ENCODE measurements around the gene ZCCHC14. TPM values are rescaled to one million over a fixed set of nuclear protein-coding genes. Genes with fewer than 3 reads are reported as not detected.
A peak's percentile ranks its signal among the peaks of the same experiment; 100 is the strongest.
"Not testable (repeated sequence)": the region's sequence is repeated elsewhere in the genome, so short reads cannot be mapped to it uniquely, and the experiment has no call there.

The ZCCHC14 gene
- total RNA-seq, 2 experiments from 2014 or later = 4.6 to 5.9 TPM

- intact Hi-C loops (cut with micrococcal nuclease) = loop anchor here (10.0 kb wide), 2 partner anchors 55 to 365 kb away; no protein-coding TSS in a partner anchor
- H3K9me3 Mint-ChIP-seq = no peaks in the 10 kb centered on the region
- H3K4me3 Mint-ChIP-seq = peak overlapping the region; percentile 78
- H3K27me3 Mint-ChIP-seq = peaks cover 3% of the 10 kb centered on the region
- peaks cover 4% of the 10 kb centered on the region for H3K36me3 Mint-ChIP-seq (ENCODE audit: low read depth)
- ATAC-seq (no peak), DNase-seq (peak; percentile 31)
- peak overlapping the region; percentile 67 for H3K27ac Mint-ChIP-seq
- CTCF ChIA-PET = interaction anchor here (0.7 to 1.0 kb wide), 2 partner anchors 73 to 106 kb away, joined by 3 read pairs; partner anchors contain the start of gene FBXO31
- POLR2A ChIA-PET = interaction anchor here (0.8 to 1.9 kb wide), 5 partner anchors 11 to 174 kb away, joined by 3 to 8 read pairs (median 3); partner anchors contain the start of gene C16orf95
- no peak for TF ChIP-seq CTCF (IDR thresholded peaks at IDR 0.05)
- peaks cover 58% of the 10 kb centered on the region for H3K4me1 Mint-ChIP-seq (ENCODE audit: low read depth)
Measured at GRCh38 chr16:87490096-87490798, 2.6 kb downstream of the ZCCHC14 start.

- intact Hi-C loops (cut with micrococcal nuclease) = loop anchor here (10.0 kb wide), 2 partner anchors 55 to 365 kb away; no protein-coding TSS in a partner anchor
- Mint-ChIP-seq H3K4me1 (ENCODE audit: low read depth) (peaks cover 65% of the 10 kb centered on the region), H3K36me3 (ENCODE audit: low read depth) (peaks cover 4% of the 10 kb centered on the region), H3K27ac (peak overlapping the region; percentile 67), H3K27me3 (peaks cover 2% of the 10 kb centered on the region), H3K4me3 (peak overlapping the region; percentile 78), H3K9me3 (no peaks in the 10 kb centered on the region)
- ChIA-PET POLR2A (interaction anchor here (1.0 kb wide), 1 partner anchor 53 kb away, joined by 4 read pairs; no protein-coding TSS in a partner anchor), CTCF (interaction anchor here (0.7 to 1.2 kb wide), 5 partner anchors 73 to 172 kb away, joined by 3 read pairs; partner anchors contain the start of genes C16orf95 and FBXO31)
- TF ChIP-seq CTCF (IDR thresholded peaks at IDR 0.05) = no peak
- DNase-seq = no peak
- ATAC-seq = no peak
Measured at GRCh38 chr16:87489434-87490045, 3.3 kb downstream of the ZCCHC14 start.

GRCh38 chr16:87488960-87489359 lies 3.9 kb downstream of the ZCCHC14 start:
- H3K27me3 Mint-ChIP-seq; H3K27ac Mint-ChIP-seq; H3K9me3 Mint-ChIP-seq; DNase-seq; H3K4me3 Mint-ChIP-seq; POLR2A ChIA-PET; H3K36me3 Mint-ChIP-seq (ENCODE audit: low read depth); ATAC-seq; intact Hi-C loops (cut with micrococcal nuclease): not testable (repeated sequence)
- CTCF ChIA-PET = interaction anchor here (1.0 to 1.2 kb wide), 3 partner anchors 72 to 172 kb away, joined by 3 read pairs; partner anchors contain the start of gene C16orf95
- H3K4me1 Mint-ChIP-seq (ENCODE audit: low read depth) = peaks cover 70% of the 10 kb centered on the region

GRCh38 chr16:87487361-87487924 lies 5.4 kb downstream of the ZCCHC14 start:
- peak; percentile 28 for DNase-seq
- Mint-ChIP-seq H3K4me1 (ENCODE audit: low read depth) (peaks cover 74% of the 10 kb centered on the region), H3K9me3 (no peaks in the 10 kb centered on the region), H3K27ac (peak overlapping the region; percentile 10), H3K4me3 (peak overlapping the region; percentile 27), H3K36me3 (ENCODE audit: low read depth) (peaks cover 5% of the 10 kb centered on the region), H3K27me3 (no peaks in the 10 kb centered on the region)
- ChIA-PET POLR2A (interaction anchor here (1.3 kb wide), 1 partner anchor 23 kb away, joined by 3 read pairs; no protein-coding TSS in a partner anchor), CTCF (interaction anchor here (1.6 kb wide), 1 partner anchor 148 kb away, joined by 6 read pairs; no protein-coding TSS in a partner anchor)
- TF ChIP-seq CTCF (IDR thresholded peaks at IDR 0.05) = no peak
- intact Hi-C loops (cut with micrococcal nuclease) = no loop called here
- ATAC-seq = no peak

- peaks cover 5% of the 10 kb centered on the region for H3K36me3 Mint-ChIP-seq (ENCODE audit: low read depth)
- POLR2A ChIA-PET = interaction anchor here (1.3 to 2.1 kb wide), 2 partner anchors 22 to 23 kb away, joined by 3 to 6 read pairs; no protein-coding TSS in a partner anchor
- H3K27me3 Mint-ChIP-seq = no peaks in the 10 kb centered on the region
Measured at GRCh38 chr16:87486713-87487247, 6.0 kb downstream of the ZCCHC14 start.

More at GRCh38 chr16:87486713-87487247, 6.0 kb downstream of the ZCCHC14 start:
- no peak for DNase-seq
- Mint-ChIP-seq H3K4me1 (ENCODE audit: low read depth) (peaks cover 79% of the 10 kb centered on the region), H3K4me3 (no peak overlapping the region), H3K27ac (no peak overlapping the region), H3K9me3 (no peaks in the 10 kb centered on the region)
- TF ChIP-seq CTCF (IDR thresholded peaks at IDR 0.05) = no peak
- intact Hi-C loops (cut with micrococcal nuclease) = no loop called here
- CTCF ChIA-PET = interaction anchor here (0.8 to 1.6 kb wide), 2 partner anchors 9 to 149 kb away, joined by 3 to 6 read pairs; no protein-coding TSS in a partner anchor
- no peak for ATAC-seq

All from activated CD8-positive, alpha-beta T cell treated with anti-CD3 and anti-CD28 coated beads for 36 hours (primary cell).